Heart left ventricle (tissue), 13 donors: ENCODE results near the gene AIFM1.

Experiments used
- POLR2A ChIP-seq, 2 donors: fragments of 450-650 bp; IDR thresholded peaks; one replicate each; pipeline ENCODE4 v1.6.1; 2017; ENCODE audit warnings: antibody characterized with exemption in 2 of 2, mild to moderate bottlenecking in 2 of 2, moderate library complexity in 2 of 2
- TF ChIP-seq, protein P1 (sequence below), 12 donors: fragments of 200-600 bp; sonication (generic) in 4 of 12; IDR thresholded peaks; one replicate each; pipeline versions ENCODE4 v1.5.0 to v1.8.0; 2018 to 2022; ENCODE audit warnings: antibody characterized with exemption in 12 of 12, mild to moderate bottlenecking in 5 of 12
- donor health status: ischemic (EF 13 %, LVEDD 7.1; RV severe dilation, severe dysfunction).
- donor health status: DM: no; HTN: yes; CAD: no.
- donor health status: DM: no; HTN: no; CAD: no.
- donor health status: ischemic (EF 25% LVEDD 6.9; RV normal size, moderate dysfunction).
- donor health status: ischemic (EF 25% LVEDD 5.7; RV mildly dilated, moderate dysfunction).
- donor health status: ischemic (EF 35%, LVEDD 5.7; RV mildly dilated, moderate dysfunction).
- donor health status: nonischemic (EF 11% LVEDD 7.7; RV severe dilation, severe dysfunction).
- donor health status: DM: yes; HTN: yes; CAD: no.
- donor health status: PGD.
- donor health status: ischemic (EF 29% LVEDD 5.4; RV normal size, mild dysfunction).
- donor health status: nonischemic (EF 23%, LVEDD 6.1; RV moderate dilation, normal function).

DNA sequence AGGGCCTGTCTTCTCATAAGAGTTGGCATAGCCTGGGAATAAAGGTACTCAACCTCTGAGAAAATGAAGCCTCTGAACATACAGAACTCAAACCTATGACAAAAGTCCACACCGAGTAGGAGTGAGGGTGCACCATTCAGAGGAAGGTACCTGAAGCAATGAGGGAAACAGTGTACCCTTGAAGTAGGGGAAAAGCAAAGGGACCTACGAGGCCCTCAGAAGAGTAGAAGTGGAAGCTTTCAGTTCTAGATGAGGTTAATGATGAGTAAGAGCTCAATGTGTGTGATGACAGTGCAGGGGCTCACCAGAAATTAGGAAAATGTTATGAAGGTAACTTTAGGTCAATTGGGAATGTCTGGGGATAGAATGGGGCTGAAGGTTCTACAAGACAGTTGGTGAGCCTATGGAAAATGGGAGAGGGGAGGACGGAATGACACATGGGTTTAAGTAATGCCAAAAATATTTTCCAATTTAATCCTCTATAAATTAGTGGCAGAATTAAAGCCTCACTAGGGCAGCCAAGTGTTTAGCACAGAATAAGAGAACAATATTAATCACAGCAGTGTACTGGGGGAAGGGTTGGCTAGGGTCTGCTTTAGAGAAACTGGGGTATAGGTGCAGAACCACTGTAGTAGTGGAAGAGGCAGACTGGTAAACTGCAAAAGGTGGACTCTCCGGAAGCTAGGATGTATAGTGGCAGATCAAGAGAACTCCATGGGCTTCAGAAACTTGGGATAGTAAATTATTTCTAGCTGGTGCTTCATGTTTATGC is 46.0 kb upstream of the AIFM1 start:
- TF ChIP-seq, protein P1, sequence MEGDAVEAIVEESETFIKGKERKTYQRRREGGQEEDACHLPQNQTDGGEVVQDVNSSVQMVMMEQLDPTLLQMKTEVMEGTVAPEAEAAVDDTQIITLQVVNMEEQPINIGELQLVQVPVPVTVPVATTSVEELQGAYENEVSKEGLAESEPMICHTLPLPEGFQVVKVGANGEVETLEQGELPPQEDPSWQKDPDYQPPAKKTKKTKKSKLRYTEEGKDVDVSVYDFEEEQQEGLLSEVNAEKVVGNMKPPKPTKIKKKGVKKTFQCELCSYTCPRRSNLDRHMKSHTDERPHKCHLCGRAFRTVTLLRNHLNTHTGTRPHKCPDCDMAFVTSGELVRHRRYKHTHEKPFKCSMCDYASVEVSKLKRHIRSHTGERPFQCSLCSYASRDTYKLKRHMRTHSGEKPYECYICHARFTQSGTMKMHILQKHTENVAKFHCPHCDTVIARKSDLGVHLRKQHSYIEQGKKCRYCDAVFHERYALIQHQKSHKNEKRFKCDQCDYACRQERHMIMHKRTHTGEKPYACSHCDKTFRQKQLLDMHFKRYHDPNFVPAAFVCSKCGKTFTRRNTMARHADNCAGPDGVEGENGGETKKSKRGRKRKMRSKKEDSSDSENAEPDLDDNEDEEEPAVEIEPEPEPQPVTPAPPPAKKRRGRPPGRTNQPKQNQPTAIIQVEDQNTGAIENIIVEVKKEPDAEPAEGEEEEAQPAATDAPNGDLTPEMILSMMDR (IDR thresholded peaks at IDR 0.05) = no peak
- no peak for TF ChIP-seq POLR2A (IDR thresholded peaks at IDR 0.05)
